Measurements from ENCODE around the gene SLC41A1. TPM values are rescaled to one million over a fixed set of nuclear protein-coding genes. Genes with fewer than 3 reads are reported as not detected.

Gene SLC41A1
- total RNA-seq, 2 experiments from 2014 or later, result 23.8 to 26.4 TPM

GRCh38 chr1:205832326-205832751 is 19.3 kb upstream of the SLC41A1 start:
- no peaks in the 10 kb centered on the region for H3K27me3 ChIP-seq (ENCODE audit: control insufficient read depth in 1 of 2, insufficient read depth in 2 of 2, low read length in 2 of 2)
- intact Hi-C loops (cut with DNase I, micrococcal nuclease), result no loop called here
- Mint-ChIP-seq H3K27me3 (no peaks in the 10 kb centered on the region), H3K4me3 (no peak overlapping the region), H3K4me1 (ENCODE audit: low read depth) (no peaks in the 10 kb centered on the region), H3K27ac (no peak overlapping the region), H3K9me3 (no peaks in the 10 kb centered on the region), H3K36me3 (ENCODE audit: low read depth) (peaks cover 9% of the 10 kb centered on the region)
- ChIA-PET POLR2A (no interaction called here), CTCF (no interaction called here)
- no peak overlapping the region for H3K27ac ChIP-seq (ENCODE audit: low read depth in 1 of 2, low read length in 2 of 2)
- H3K4me3 ChIP-seq (ENCODE audit: low read length), result no peak overlapping the region
- no peaks in the 10 kb centered on the region for H3K9me3 ChIP-seq (ENCODE audit: control insufficient read depth in 1 of 2, insufficient read depth in 1 of 2, low read length in 2 of 2)
- H3K36me3 ChIP-seq (ENCODE audit: insufficient read depth, low read length), result no peaks in the 10 kb centered on the region
- TF ChIP-seq CTCF (IDR thresholded peaks at IDR 0.05), result no peak
- no peak for ATAC-seq (ENCODE audit: poor library complexity)
- no peak for DNase-seq
- no peaks in the 10 kb centered on the region for H3K4me1 ChIP-seq (ENCODE audit: insufficient read depth, low read length)

GRCh38 chr1:205827623-205828022 is 14.6 kb upstream of the SLC41A1 start:
- TF ChIP-seq CTCF (IDR thresholded peaks at IDR 0.05), result no peak
- Histone ChIP-seq H3K36me3 (ENCODE audit: insufficient read depth, low read length) (no peaks in the 10 kb centered on the region), H3K4me1 (ENCODE audit: insufficient read depth, low read length) (peaks cover 5% of the 10 kb centered on the region), H3K27ac (ENCODE audit: low read depth in 1 of 2, low read length in 2 of 2) (no peak overlapping the region), H3K4me3 (ENCODE audit: low read length) (no peak overlapping the region), H3K9me3 (ENCODE audit: control insufficient read depth in 1 of 2, insufficient read depth in 1 of 2, low read length in 2 of 2) (no peaks in the 10 kb centered on the region), H3K27me3 (ENCODE audit: control insufficient read depth in 1 of 2, insufficient read depth in 2 of 2, low read length in 2 of 2) (no peaks in the 10 kb centered on the region)
- ChIA-PET POLR2A (no interaction called here), CTCF (no interaction called here)
- Mint-ChIP-seq H3K27ac (no peak overlapping the region), H3K4me1 (ENCODE audit: low read depth) (peaks cover 13% of the 10 kb centered on the region), H3K9me3 (no peaks in the 10 kb centered on the region), H3K27me3 (no peaks in the 10 kb centered on the region), H3K36me3 (ENCODE audit: low read depth) (peaks cover 12% of the 10 kb centered on the region), H3K4me3 (no peak overlapping the region)
- ATAC-seq (ENCODE audit: poor library complexity), result no peak
- DNase-seq, result no peak
- intact Hi-C loops (cut with DNase I, micrococcal nuclease), result no loop called here

DNA sequence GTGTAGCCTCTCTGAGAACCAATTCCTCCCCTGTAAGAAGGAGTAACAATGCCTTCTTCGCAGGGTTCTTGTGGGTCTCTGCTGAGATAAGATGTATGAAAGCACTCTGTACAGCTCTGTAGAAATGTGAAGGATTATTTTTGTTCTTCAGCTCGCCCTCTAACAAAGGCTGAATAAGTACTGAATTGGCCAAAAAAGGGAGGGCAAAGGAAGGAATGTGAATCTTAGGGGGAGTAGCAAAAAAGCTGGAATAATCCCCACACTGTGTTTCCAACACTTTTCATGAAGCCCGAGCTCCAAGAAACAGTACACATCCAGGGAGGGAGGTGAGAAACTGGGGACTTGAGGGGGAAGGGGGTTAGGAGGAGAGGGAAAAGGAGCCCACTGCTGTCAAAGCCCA is 14.0 kb upstream of the SLC41A1 start:
- intact Hi-C loops (cut with DNase I, micrococcal nuclease), result no loop called here

More for the DNA sequence above, 14.0 kb upstream of the SLC41A1 start:
- H3K4me3 Mint-ChIP-seq, result no peak overlapping the region
- Histone ChIP-seq H3K27ac (ENCODE audit: low read depth in 1 of 2, low read length in 2 of 2) (no peak overlapping the region), H3K36me3 (ENCODE audit: insufficient read depth, low read length) (no peaks in the 10 kb centered on the region), H3K4me3 (ENCODE audit: low read length) (no peak overlapping the region), H3K9me3 (ENCODE audit: control insufficient read depth in 1 of 2, insufficient read depth in 1 of 2, low read length in 2 of 2) (no peaks in the 10 kb centered on the region), H3K27me3 (ENCODE audit: control insufficient read depth in 1 of 2, insufficient read depth in 2 of 2, low read length in 2 of 2) (no peaks in the 10 kb centered on the region), H3K4me1 (ENCODE audit: insufficient read depth, low read length) (peaks cover 5% of the 10 kb centered on the region)
- ChIA-PET CTCF (no interaction called here), POLR2A (no interaction called here)
- peaks cover 13% of the 10 kb centered on the region for H3K4me1 Mint-ChIP-seq (ENCODE audit: low read depth)
- TF ChIP-seq CTCF (IDR thresholded peaks at IDR 0.05), result no peak
- DNase-seq, result no peak
- H3K9me3 Mint-ChIP-seq, result no peaks in the 10 kb centered on the region
- H3K27me3 Mint-ChIP-seq, result no peaks in the 10 kb centered on the region
- no peak overlapping the region for H3K27ac Mint-ChIP-seq
- H3K36me3 Mint-ChIP-seq (ENCODE audit: low read depth), result peaks cover 12% of the 10 kb centered on the region
- no peak for ATAC-seq (ENCODE audit: poor library complexity)
